Fibroblast of lung (primary cell): Measurements from ENCODE around the gene RELA. TPM values are rescaled to one million over a fixed set of nuclear protein-coding genes. Genes with fewer than 3 reads are reported as not detected.

ENCODE experiments used
- DNase-seq, 2 donors: peaks; one replicate each; pipeline versions ENCODE4 v3.0.0 to v3.0.0-alpha.2; 2010; ENCODE audit warnings: low read depth in 2 of 2
- H2AFZ ChIP-seq: 2 replicates; pipeline ENCODE4 v1.5.1; 2012; ENCODE audit warnings: low read length, control low read depth, inconsistent platforms
- H3K27ac ChIP-seq: 2 replicates; pipeline ENCODE4 v1.5.1; 2011; ENCODE audit warnings: low read length, control low read depth; ENCODE audit not compliant: insufficient read depth
- H3K27me3 ChIP-seq: 2 replicates; pipeline ENCODE4 v1.5.1; 2011; ENCODE audit warnings: mild to moderate bottlenecking, low read length; ENCODE audit not compliant: control insufficient read depth, insufficient read depth
- H3K36me3 ChIP-seq: 2 replicates; pipeline ENCODE4 v1.5.1; 2011; ENCODE audit warnings: low read length; ENCODE audit not compliant: control insufficient read depth, insufficient read depth
- H3K4me1 ChIP-seq: 2 replicates; pipeline ENCODE4 v1.5.1; 2011; ENCODE audit warnings: low read length; ENCODE audit not compliant: control insufficient read depth, insufficient read depth; ENCODE audit errors: extremely low read depth
- H3K4me2 ChIP-seq: 2 replicates; pipeline ENCODE4 v1.5.1; 2011; ENCODE audit warnings: low read length, control low read depth; ENCODE audit not compliant: insufficient read depth; ENCODE audit errors: extremely low read depth
- H3K4me3 ChIP-seq, 4 experiments: fragments of 200-600 bp in 1 of 4; sonication (generic) in 1 of 4; replicated peaks in 1 of 4; 2 replicates each; pipeline ENCODE4 v1.5.1; 2011 to 2016; ENCODE audit warnings: low read length in 4 of 4, low read depth in 3 of 4, mild to moderate bottlenecking in 3 of 4, control low read depth in 2 of 4, inconsistent platforms in 1 of 4, mixed read lengths in 1 of 4; ENCODE audit not compliant: insufficient read depth in 1 of 4; ENCODE audit errors: control extremely low read depth in 1 of 4
- H3K79me2 ChIP-seq: 2 replicates; pipeline ENCODE4 v1.5.1; 2012; ENCODE audit warnings: mild to moderate bottlenecking, low read length, inconsistent platforms; ENCODE audit not compliant: control insufficient read depth, insufficient read depth
- H3K9ac ChIP-seq: 2 replicates; pipeline ENCODE4 v1.5.1; 2011; ENCODE audit warnings: mild to moderate bottlenecking, low read length, control low read depth; ENCODE audit not compliant: insufficient read depth
- H3K9me3 ChIP-seq: 2 replicates; pipeline ENCODE4 v1.5.1; 2012; ENCODE audit warnings: low read depth, low read length; ENCODE audit not compliant: control insufficient read depth, insufficient read depth
- H4K20me1 ChIP-seq: 2 replicates; pipeline ENCODE4 v1.5.1; 2011; ENCODE audit warnings: low read length; ENCODE audit not compliant: control insufficient read depth, insufficient read depth; ENCODE audit errors: extremely low read depth
- EZH2 ChIP-seq: IDR thresholded peaks from 2 replicates; pipeline ENCODE4 v1.5.1; 2012; ENCODE audit warnings: low read length, control low read depth, mild to moderate bottlenecking; ENCODE audit errors: missing control alignments
- polyA plus RNA-seq, 2 donors: library from polyadenylated mRNA; depleted of rRNA in 1 of 2; stranded (reverse) in 1 of 2; unstranded in 1 of 2; fragments of >200 nt; gene quantifications; 2 replicates each; pipeline ENCODE4 v1.2.1, GENCODE V29; 2011 to 2012; ENCODE audit warnings: missing spikeins in 1 of 2
- total RNA-seq: library from RNA; depleted of rRNA; stranded (reverse); fragments of >200 nt; gene quantifications from 2 replicates; pipeline ENCODE4 v1.2.1, GENCODE V29; 2014
- TF ChIP-seq, protein P1 (sequence below), 2 donors: IDR thresholded peaks in 1 of 2; conservative IDR thresholded peaks in 1 of 2; 1 replicate in 1 of 2; 2 replicates in 1 of 2; pipeline ENCODE4 v1.5.1; 2011 to 2012; ENCODE audit warnings: low read length in 2 of 2, control low read depth in 1 of 2, inconsistent platforms in 1 of 2, low read depth in 1 of 2, mild to moderate bottlenecking in 1 of 2

RELA gene
- total and polyA plus RNA-seq, 2 donors (not counting 1 experiment from before 2014, with no cell fraction given), result 15.7 to 23.0 TPM

GRCh38 chr11:65604258-65604657 is 58.5 kb downstream of the RELA start:
- no peak overlapping the region for H2AFZ ChIP-seq
- no peak overlapping the region for H3K27ac ChIP-seq
- TF ChIP-seq, protein P1, sequence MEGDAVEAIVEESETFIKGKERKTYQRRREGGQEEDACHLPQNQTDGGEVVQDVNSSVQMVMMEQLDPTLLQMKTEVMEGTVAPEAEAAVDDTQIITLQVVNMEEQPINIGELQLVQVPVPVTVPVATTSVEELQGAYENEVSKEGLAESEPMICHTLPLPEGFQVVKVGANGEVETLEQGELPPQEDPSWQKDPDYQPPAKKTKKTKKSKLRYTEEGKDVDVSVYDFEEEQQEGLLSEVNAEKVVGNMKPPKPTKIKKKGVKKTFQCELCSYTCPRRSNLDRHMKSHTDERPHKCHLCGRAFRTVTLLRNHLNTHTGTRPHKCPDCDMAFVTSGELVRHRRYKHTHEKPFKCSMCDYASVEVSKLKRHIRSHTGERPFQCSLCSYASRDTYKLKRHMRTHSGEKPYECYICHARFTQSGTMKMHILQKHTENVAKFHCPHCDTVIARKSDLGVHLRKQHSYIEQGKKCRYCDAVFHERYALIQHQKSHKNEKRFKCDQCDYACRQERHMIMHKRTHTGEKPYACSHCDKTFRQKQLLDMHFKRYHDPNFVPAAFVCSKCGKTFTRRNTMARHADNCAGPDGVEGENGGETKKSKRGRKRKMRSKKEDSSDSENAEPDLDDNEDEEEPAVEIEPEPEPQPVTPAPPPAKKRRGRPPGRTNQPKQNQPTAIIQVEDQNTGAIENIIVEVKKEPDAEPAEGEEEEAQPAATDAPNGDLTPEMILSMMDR (conservative IDR thresholded peaks at IDR 0.05 in 1 of 2, IDR thresholded peaks at IDR 0.05 in 1 of 2; ENCODE audit: low read depth in 1 of 2, low read length in 2 of 2), result no peak
- TF ChIP-seq EZH2, result no peak
- H3K4me2 ChIP-seq, result no peak overlapping the region
- DNase-seq, result no peak
- H3K9ac ChIP-seq, result no peak overlapping the region
- no peaks in the 10 kb centered on the region for H4K20me1 ChIP-seq
- peaks cover 3% of the 10 kb centered on the region for H3K4me1 ChIP-seq
- H3K9me3 ChIP-seq, result no peaks in the 10 kb centered on the region
- no peaks in the 10 kb centered on the region for H3K27me3 ChIP-seq
- no peaks in the 10 kb centered on the region for H3K79me2 ChIP-seq
- H3K4me3 ChIP-seq, result no peak overlapping the region
- H3K36me3 ChIP-seq, result peaks cover 21% of the 10 kb centered on the region

Other genes with a start within 250 kb of the RELA start
- 177 and 299 TPM in 2 replicates for gene NEAT1, start 240.1 kb downstream of the RELA start, total RNA-seq
- 40.6 and 40.9 TPM in 2 replicates for gene NEAT1, start 240.1 kb downstream of the RELA start, polyA plus RNA-seq
- gene MALAT1, start 163.9 kb downstream of the RELA start, total RNA-seq, result 14,068 and 21,991 TPM in 2 replicates
- gene MALAT1, start 163.9 kb downstream of the RELA start, polyA plus RNA-seq, result 482 and 583 TPM in 2 replicates
- gene SCYL1, start 137.8 kb downstream of the RELA start, total RNA-seq, result 73.2 and 84.6 TPM in 2 replicates
- gene SCYL1, start 137.8 kb downstream of the RELA start, polyA plus RNA-seq, result 58.2 and 62.3 TPM in 2 replicates
- gene LTBP3, start 104.6 kb downstream of the RELA start, total RNA-seq, result 37.3 and 39.0 TPM in 2 replicates
- 40.4 and 47.2 TPM in 2 replicates for gene LTBP3, start 104.6 kb downstream of the RELA start, polyA plus RNA-seq
- 25.8 and 30.8 TPM in 2 replicates for gene ZNRD2, start 92.4 kb downstream of the RELA start, total RNA-seq
- 20.8 and 32.0 TPM in 2 replicates for gene ZNRD2, start 92.4 kb downstream of the RELA start, polyA plus RNA-seq
- gene FAM89B, start 90.4 kb downstream of the RELA start, total RNA-seq, result 17.5 and 23.4 TPM in 2 replicates
- gene FAM89B, start 90.4 kb downstream of the RELA start, polyA plus RNA-seq, result 18.2 and 18.3 TPM in 2 replicates
- gene EHBP1L1, start 86.9 kb downstream of the RELA start, total RNA-seq, result 46.5 and 53.5 TPM in 2 replicates
- 12.4 and 12.8 TPM in 2 replicates for gene EHBP1L1, start 86.9 kb downstream of the RELA start, polyA plus RNA-seq
- under 0.01 TPM in 1 of 2 replicates, not detected in the other for gene KCNK7, start 67.1 kb downstream of the RELA start, total RNA-seq
- not detected in 2 replicates for gene KCNK7, start 67.1 kb downstream of the RELA start, polyA plus RNA-seq
- gene MAP3K11, start 48.7 kb downstream of the RELA start, total RNA-seq, result 16.7 and 19.3 TPM in 2 replicates
- 10.6 and 14.7 TPM in 2 replicates for gene MAP3K11, start 48.7 kb downstream of the RELA start, polyA plus RNA-seq
- gene PCNX3, start 47.1 kb downstream of the RELA start, total RNA-seq, result 11.0 and 14.7 TPM in 2 replicates
- 8.0 and 14.5 TPM in 2 replicates for gene PCNX3, start 47.1 kb downstream of the RELA start, polyA plus RNA-seq
- 13.6 and 32.5 TPM in 2 replicates for gene SIPA1, start 24.8 kb downstream of the RELA start, total RNA-seq
- 7.8 and 15.4 TPM in 2 replicates for gene SIPA1, start 24.8 kb downstream of the RELA start, polyA plus RNA-seq
- 31.3 and 50.4 TPM in 2 replicates for gene KAT5, start 49.3 kb upstream of the RELA start, total RNA-seq
- 27.8 and 34.0 TPM in 2 replicates for gene KAT5, start 49.3 kb upstream of the RELA start, polyA plus RNA-seq
- gene RNASEH2C, start 57.9 kb upstream of the RELA start, total RNA-seq, result 19.5 and 29.1 TPM in 2 replicates
- gene RNASEH2C, start 57.9 kb upstream of the RELA start, polyA plus RNA-seq, result 12.6 and 17.9 TPM in 2 replicates
- gene AP5B1, start 118.1 kb upstream of the RELA start, total RNA-seq, result 5.1 and 6.3 TPM in 2 replicates
- 1.6 and 2.0 TPM in 2 replicates for gene AP5B1, start 118.1 kb upstream of the RELA start, polyA plus RNA-seq
- gene OVOL1, start 124.1 kb upstream of the RELA start, total RNA-seq, result not detected in 2 replicates
- gene OVOL1, start 124.1 kb upstream of the RELA start, polyA plus RNA-seq, result not detected in 2 replicates
- gene SNX32, start 171.0 kb upstream of the RELA start, total RNA-seq, result 2.3 and 3.1 TPM in 2 replicates
- 0.33 and 0.66 TPM in 2 replicates for gene SNX32, start 171.0 kb upstream of the RELA start, polyA plus RNA-seq
- gene CFL1, start 195.3 kb upstream of the RELA start, total RNA-seq, result 486 and 680 TPM in 2 replicates
- gene CFL1, start 195.3 kb upstream of the RELA start, polyA plus RNA-seq, result 1,603 and 2,451 TPM in 2 replicates
- 38.8 and 56.8 TPM in 2 replicates for gene MUS81, start 197.5 kb upstream of the RELA start, total RNA-seq
- 18.7 and 23.6 TPM in 2 replicates for gene MUS81, start 197.5 kb upstream of the RELA start, polyA plus RNA-seq
- 48.0 and 74.0 TPM in 2 replicates for gene EFEMP2, start 209.9 kb upstream of the RELA start, total RNA-seq
- gene EFEMP2, start 209.9 kb upstream of the RELA start, polyA plus RNA-seq, result 156 and 161 TPM in 2 replicates
- not detected in 2 replicates for gene CTSW, start 216.9 kb upstream of the RELA start, total RNA-seq
- 0.10 TPM in 1 of 2 replicates, not detected in the other for gene CTSW, start 216.9 kb upstream of the RELA start, polyA plus RNA-seq
- 134 and 168 TPM in 2 replicates for gene FIBP, start 225.6 kb upstream of the RELA start, total RNA-seq
- 81.0 and 132 TPM in 2 replicates for gene FIBP, start 225.6 kb upstream of the RELA start, polyA plus RNA-seq
- gene CCDC85B, start 227.8 kb upstream of the RELA start, total RNA-seq, result 83.7 and 118 TPM in 2 replicates
- 18.1 and 20.6 TPM in 2 replicates for gene CCDC85B, start 227.8 kb upstream of the RELA start, polyA plus RNA-seq
- 7.4 and 8.8 TPM in 2 replicates for gene FOSL1, start 237.5 kb upstream of the RELA start, total RNA-seq
- gene FOSL1, start 237.5 kb upstream of the RELA start, polyA plus RNA-seq, result 3.5 and 26.9 TPM in 2 replicates